ENCODE measurements around the gene PKP1.
A peak's percentile ranks its signal among the peaks of the same experiment; 100 is the strongest.

PKP1 gene

DNA sequence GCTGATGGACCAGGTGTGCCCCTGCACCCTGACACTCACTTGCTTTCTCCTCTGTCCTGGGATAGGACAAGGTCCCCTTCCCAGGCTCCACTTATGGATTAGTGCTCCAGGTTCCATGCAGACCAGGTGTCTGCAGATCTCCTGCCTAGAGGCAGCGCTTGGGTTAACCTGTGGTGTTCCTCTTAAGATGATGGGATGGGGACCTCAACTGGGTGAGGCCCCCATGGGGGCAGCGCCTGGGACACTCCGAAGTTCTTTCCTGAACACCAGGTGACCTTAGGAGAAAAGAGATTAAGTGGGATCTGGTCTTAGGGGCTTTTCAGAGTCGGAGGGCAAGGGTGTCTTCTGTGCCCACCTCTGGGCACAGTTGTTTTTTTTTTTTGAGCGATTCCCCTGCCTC, 72.9 kb downstream of the PKP1 start:
- no peak for DNase-seq

DNA sequence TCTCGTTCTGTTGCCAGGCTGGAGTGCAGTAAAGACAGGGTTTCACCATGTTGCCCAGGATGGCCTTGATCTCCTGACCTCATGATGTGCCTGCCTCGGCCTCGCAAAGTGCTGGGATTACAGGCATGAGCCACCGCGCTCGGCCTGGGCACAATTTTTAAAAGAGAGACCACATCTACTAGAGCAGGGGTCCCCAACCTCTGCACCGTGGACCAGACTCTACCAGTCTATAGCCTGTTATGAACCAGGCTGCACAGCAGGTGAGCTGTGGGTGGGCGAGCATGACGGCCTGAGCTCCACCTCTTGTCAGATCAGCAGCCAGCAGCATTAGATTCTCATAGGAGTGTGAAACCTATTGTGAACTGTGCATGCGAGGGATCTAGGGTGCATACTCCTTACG, 73.4 kb downstream of the PKP1 start:
- DNase-seq, result no peak

DNA sequence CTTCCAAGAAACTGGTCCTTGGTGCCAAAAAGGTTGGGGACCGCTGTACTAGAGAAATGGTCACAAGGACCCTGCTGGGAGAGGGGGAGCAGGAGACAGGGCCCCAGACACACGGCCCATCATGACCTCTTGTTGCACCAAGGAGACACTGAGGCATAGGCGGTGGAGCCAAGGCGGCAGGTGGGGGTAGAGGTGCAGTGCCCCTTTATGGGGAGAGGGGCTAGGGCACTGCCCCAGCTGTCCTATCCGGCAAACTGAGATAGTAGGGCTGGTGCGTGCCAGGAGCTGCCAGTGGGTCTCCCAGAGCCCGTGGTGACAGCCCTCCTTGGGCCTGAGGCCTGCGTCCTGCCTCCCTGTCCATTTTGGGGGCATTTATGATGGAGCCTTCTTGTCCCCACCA, 73.9 kb downstream of the PKP1 start:
- DNase-seq, result no peak

DNA sequence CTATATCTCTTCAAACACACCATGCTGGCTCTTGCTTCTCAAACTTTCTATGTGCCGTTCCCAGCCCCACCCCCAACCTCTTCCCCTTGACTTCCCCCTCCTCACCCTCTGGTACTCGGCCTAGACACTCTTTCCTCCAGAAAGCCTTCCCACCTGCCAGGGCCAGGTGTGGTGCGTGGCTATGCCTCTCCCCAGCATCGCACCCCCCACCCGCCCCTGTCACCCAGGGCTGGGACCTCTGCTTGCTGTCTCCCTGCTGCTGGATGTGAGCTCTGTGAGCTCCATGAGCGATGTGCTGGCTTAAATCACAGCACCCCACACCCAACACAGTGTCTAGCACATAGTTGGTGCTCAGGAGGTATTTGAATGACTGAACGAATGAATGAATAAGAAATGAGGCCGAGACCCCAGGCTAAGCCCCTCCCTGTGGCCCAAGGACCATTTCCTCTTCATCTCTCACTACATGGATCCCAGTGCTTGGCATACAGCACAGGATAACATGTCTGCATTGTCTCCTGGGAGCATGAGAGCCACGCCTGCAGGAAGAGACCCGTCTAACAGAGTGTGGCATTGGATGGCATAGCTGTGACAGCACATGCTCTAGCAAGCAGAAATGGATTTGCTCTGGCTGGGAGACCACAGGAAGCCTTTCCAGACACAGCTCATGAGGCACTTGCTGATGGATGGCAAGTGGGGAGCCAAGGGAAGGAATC, 74.5 kb downstream of the PKP1 start:
- no peak for DNase-seq

DNA sequence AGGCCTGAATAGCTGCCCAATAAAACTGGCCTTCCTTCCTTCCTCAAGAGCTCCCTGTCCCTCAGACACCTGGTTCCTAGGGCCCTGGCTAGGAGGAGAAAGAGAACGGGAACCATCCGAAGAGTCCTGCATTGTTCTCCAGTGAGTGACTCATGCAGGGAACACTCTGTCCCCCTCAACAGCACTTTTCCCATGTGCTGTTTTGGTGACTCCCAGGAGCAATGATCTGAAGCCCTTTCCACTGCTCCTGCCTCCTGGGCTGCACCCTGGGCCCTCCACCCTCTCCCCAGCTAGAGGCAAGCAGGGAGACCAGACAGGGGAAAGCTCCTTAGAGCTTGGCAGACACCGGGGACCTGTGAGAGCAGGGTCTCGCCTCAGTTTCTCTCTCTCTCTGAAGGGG, 75.3 kb downstream of the PKP1 start:
- no peak for DNase-seq

DNA sequence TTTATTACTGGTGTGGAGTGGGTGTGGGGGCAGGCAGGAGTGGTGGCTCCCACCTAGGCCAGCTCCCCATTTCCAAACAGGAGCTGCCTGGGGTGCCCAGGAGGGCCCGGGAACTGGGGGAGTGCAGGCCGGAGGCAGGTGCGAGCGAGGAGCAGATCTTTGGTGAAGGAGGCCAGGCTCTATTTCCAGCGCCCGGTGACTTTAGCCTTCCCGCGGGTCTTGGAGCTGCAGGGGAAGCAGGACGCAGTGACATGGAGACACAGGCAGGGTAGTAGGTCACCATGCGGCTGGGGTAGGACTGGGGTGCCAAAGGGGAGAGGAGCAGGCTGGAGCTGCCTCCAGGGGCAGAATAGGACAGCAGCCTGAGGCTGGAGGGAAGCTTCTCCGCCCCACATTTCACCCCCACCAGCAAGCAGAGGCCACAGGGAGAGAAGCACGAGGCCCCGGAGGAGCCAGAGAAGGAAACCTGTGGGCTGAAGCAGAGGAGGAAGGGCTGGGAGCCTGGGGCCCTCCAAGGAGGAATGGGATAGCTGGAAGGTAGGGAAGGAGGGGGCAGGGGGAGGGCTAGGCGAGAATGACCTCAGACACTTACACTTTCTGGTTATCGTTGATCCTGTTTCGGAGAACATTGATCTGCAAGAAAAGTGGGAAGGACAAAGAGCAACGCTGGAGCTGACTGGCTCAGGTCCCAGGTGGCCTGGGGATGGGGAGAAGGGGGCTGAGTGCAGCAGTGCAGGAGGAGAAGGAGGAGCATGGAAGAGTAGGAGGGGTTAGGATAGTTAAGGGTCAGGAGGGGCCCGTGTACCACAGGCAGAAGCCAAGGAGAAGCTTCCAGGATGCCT, 75.9 kb downstream of the PKP1 start:
- DNase-seq, result no peak

DNA sequence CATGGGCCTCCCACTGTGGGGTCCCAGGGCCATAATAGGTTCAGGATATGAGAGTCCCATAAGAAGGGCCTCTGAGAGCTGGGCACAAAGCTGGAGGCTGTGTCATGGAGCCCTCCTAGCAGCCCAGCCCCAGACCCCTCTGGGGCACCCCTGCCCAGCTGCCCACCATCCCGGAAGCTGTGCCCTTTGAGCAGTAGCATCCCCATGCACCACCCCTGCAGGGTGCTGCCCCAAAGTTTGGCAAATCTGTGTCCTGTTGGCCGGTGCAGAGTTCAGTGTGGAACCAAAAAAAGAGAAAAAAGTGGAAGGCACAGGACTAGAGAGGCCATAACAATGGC, 76.5 kb downstream of the PKP1 start:
- no peak for DNase-seq

DNA sequence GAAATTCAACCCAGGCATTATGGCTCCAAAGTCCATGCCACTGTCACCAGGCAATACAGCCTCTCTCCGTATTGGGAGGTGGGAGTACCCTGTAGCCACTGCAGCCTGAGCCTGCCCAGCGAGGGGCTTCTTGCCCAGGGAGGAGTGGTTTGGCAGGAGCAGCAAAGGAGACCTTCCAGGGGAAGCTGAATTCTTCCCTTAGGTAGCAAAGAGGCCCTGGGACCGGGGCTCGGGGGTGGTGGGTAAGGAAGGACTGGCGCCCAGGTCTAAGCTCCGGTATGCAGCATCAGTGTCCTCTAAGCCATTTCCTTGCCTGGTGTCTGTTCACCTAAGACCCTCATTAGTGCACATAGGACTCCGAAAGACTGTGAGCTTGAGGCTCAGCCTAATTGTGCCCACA, 77.2 kb downstream of the PKP1 start:
- DNase-seq, result no peak

DNA sequence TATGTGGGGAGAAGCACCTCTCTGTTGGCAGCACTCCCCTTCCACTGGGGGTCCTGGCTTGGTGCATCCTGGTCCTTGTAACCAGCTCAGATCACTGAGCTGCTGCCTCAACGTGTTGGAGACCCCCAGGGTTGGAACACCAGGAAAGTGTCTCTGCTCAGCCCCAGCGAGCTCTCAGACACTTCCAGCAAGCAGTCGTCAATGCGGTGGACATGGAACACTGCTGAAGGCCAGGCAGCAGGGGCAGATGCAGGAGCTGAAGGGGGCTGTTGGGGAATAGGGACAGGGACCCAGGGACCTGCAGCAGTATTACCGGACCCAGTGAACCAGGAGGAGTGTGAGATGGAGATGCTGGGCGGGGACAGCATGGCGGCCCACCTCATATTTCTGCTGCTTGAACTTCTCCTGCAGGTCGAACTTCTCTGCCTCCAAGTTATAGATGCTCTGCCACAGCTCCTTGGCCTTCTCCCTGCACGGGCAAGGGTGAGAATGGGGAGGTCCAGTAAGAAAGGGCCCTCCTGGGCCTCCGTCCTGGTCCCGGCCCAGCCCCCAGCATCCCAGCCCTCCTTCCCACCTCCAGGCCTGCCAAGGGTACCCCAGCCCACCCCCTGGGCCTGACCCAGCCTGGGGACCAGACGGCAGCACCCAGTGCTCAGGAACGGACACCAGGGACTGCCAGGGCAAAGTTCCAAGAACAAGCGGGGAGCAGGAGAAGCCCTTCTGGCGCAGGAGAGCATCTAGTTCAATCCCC, 77.8 kb downstream of the PKP1 start:
- no peak for DNase-seq

DNA sequence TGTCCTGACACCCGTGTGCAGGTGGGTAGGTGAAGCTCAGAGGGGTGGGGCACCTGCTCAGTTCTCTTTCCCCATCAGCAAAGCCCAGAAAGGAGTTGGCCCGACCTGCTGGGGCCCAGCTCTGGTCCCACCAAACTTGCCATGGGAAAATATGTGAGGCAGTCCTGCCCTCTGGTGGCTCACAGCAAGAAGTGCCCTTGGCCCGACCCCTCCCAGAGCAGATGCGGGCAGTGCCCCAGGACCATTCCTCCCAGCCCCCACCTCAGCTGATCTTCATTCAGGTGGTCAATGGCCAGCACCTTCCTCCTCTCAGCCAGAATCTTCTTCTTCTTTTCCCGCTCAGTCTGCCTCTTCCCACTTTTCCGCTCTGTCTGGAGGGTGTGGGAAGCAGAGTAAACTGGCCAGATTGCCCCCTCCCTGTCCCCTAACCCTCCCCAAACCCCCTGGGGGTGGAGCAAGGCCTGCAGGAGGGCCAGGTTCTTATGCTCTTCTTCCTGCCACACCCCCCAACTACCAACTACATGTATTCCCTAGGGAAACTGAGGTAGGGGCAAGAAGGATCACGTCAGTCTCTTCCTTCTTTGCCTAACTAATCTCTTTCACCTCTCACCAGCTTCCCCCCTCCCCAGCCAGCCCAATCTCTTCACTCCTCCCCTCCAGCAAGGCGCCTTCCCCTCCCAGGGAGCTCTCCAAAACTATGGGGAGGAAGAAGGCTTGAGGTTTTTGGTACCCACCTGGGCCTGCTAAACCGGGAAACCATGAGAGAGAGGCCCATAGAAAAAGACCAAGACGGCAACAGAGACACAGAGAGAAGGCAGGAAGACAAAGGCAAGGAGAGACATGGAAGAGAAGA, 78.6 kb downstream of the PKP1 start:
- DNase-seq, result peak; percentile 33

DNA sequence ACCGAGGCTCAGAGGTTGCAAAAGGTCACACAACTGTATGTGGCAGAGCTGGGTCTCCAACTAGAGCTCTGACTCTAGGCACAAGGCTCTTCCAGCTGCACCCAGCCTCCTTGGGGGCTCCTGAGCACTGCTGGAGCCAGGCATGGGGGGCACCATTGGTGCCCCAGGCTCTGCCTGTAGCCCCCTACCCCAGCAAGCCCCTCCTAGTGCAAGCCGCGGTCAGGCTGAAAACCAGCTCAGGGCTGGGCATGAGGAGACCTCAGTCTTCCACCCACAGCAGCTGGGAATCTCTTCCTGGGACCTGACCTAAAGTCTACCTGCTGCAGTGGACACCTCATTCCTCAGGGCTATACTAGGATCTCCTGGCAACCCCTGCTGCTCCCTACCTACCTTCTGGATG, 79.6 kb downstream of the PKP1 start:
- DNase-seq, result no peak

DNA sequence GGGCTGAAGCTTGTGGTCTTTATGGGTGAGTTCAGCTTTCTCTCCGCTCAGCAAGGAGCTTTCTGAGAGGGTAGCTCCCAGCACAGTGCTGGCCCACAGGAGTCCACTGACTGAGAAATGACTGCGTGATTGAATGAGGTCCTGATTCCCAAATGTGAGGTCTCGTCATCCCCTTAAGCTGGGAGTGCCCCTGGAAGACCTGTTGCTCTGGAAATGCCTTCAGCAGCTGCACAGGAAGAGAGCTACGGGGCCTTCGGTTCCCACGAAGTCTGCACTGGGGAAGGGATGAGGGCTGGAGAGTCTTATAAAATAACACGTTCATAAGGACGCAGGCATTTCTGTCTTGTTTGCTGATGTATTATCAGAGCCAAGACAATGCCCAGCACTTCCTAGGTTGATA, 80.2 kb downstream of the PKP1 start:
- no peak for DNase-seq

DNA sequence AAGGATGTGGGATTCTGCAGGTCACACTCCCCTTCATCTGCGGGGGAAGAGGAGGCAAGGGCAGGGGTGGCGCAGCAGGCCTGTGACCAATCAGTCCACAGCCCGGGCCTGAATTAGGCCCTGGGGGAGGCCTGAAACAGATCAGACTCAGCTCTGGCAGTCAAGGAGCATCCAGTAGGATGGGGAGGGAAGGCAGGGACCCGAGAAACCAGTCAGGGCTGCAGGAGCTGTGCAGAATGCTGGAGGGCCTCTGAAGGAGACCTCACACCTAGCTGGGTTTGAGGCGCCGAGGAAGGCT, 81.5 kb downstream of the PKP1 start:
- no peak for DNase-seq

DNA sequence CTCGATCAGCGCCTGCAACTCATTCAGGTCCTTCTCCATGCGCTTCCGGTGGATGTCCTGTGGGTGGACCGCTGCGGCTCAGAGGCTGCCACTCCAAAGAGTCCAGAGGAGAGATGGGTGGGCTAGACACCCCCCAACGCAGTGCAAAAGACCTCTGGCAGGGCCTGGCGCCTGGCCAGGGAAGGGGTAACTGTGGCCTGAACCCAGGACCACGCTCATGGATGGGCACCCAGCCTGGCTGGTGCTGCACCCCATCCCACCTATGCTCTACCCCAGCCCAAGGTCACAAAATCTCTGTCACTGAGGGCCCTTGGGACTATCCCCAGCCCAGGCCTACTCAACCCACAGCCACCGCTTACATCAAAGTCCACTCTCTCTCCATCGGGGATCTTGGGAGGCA, 81.9 kb downstream of the PKP1 start:
- no peak for DNase-seq

DNA sequence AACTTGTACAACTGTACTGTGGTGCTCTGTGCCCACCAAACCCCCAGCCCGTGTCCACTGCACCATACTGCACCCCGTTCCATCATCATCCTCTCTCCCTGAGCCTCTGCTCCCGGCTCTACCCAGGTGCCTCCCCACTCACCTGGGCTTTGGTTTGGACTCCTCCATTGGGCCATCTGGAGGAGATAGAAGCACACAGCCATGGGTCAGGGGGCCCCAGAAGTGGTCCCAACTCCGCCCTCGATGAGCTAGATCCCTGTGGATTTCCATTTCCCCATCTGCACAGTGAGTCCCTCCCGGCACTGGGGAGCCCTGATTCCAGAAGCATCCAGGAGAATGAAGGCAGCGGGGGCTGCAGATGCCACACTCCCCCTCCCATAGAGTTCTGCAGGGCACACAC, 83.4 kb downstream of the PKP1 start:
- DNase-seq, result no peak

DNA sequence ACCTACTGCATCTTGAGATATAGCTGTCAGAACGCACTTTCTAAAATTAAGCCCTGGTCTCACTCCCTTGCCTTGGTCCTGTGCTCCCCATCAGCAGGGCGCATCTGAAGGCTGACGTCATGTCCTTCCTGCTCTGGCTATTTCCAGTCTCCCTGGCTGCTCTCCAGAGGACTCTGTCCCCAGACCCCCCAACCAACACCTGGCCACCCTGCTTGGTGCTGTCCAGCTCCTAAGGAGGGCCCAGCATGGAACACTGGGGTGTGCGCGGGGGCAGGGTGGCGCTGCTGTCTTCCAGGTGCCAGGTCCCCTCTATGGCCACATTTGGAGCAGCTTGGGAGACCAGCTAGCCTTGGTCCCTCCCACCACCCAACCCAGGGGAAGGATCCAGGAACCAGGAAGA, 85.9 kb downstream of the PKP1 start:
- no peak for DNase-seq

DNA sequence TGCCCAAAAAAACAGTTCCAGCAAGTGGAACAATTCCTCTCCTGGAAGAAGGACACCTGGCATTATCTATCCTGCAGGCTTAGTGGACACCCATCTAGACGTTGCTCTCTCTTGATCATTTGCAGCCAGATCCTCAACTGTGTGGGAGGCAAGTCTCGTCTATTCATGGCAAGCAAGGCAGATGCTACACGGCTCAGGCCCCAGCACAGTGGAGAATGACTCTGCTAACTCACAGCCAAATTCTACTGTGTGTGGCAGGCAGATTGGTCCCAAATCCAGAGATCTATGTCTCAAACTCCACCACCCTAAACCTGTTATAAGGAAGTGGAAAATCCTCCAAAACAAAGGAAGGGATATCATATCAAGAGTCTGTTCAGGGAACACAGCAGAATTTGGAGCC, 87.2 kb downstream of the PKP1 start:
- DNase-seq, result no peak

DNA sequence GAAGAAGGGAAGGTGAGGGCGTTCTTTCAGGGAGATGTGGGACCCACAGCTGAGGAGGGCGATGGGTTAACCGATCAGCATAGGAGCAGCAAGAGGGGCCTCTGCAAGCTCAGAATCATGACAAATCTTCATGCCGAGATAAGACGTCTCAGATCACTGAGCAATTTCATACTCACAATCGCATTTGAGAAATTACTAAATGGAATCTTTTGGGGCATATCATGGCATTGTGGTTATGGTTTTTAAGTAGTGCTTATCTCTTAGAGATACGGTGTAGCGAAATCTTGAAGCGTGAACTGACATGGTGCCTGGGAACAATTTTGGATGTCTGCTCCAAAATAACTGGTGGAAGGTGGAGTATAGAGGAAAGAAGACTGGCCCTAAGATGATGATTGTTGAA, 88.0 kb downstream of the PKP1 start:
- no peak for DNase-seq

DNA sequence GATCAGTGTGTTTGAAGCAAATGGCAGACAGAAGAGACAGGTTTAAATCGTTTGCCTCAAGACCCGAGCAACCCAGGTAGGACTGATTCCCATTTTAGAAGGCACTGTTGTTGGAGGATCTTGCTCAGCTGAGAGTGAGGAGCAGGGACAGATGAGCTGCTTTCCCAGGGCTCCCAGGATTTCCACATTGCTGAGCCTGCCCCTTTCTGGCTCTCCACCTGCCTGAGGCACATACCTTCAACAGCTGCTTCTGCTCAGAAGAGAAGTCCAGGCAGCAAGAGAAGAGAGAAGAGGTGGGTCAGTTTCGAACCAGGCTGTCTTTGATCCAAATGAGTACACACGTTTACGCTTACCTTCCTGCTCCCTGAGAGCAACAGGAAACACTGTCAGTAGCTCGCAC, 88.5 kb downstream of the PKP1 start:
- no peak for DNase-seq

DNA sequence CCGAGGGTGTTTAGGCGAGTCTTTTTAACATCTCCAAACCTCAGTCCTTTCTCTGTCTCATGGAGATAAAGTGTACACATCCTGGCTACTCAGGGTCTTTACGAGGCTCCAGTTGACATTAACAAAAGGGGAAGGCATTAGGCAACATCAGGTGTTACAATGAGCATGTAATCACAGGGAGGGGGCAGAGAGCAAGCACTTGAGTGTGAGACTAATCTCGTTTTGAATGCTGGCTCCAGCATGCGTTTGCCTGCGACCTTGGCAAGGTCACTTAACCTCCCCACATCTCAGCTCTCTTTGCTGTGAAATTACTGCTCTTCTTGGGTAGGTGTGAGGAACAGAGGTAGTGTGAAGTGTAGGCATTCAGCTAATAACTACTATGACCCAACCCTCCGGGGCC, 91.1 kb downstream of the PKP1 start:
- DNase-seq, result peak; percentile 86

DNA sequence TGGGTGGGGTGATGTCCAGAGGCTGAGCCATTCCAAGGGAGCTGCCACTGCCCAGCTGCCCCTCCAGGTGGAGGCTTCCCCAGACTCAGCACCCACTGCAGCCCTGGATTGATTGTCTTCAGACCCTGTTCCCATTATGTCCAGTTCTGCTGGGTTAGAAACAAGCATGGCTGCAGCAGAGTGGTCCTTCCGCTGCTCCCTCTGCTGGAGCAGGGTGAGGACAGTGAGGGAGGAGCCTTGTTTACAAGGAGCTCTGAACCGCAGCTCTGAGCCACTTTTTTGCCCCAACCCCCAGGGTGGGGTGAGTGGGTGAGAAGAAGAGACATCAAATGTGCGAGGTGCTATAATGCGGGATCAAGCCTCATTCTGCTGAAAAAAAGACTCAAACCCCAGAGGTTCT, 91.9 kb downstream of the PKP1 start:
- no peak for DNase-seq

DNA sequence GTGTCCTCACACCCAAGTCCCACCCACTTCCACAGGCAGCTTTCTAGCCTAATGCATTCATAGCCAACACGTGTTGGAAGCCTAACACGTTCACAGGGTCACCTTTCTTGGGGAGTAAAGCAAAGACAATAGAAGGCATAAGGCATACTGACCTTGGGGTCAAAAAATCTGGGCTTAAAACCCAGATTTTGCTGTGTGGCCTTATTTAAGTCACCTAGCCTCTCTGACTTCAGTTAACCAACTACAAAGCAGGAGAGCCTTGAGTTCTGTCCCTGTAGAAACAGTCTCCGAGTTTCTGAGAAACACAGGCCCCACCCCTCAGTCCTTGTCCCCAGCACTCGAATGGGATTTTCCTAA, 92.8 kb downstream of the PKP1 start:
- DNase-seq, result no peak
